Endothelial cell of umbilical vein (primary cell): ENCODE data around the gene RARA. TPM values are rescaled to one million over a fixed set of nuclear protein-coding genes. Genes with fewer than 3 reads are reported as not detected.

Source experiments
- BruUV-seq: library from RNA; stranded (reverse); fragments of 400-500 nt; replicated peaks from 2 replicates; lab custom pipeline; 2021; lab: Mats Ljungman, UMichigan
- CTCF ChIA-PET: fragments of 300-600, 350-600 bp; sonication (Branson Sonifier 250); formaldehyde crosslinking; loops from one replicate; lab custom pipeline; 2021; ENCODE audit warnings: antibody characterized with exemption, inconsistent platforms; lab: Charles Lee
- POLR2A ChIA-PET: fragments of 300-600, 350-600 bp; sonication (Branson Sonifier 250); formaldehyde crosslinking; loops from one replicate; lab custom pipeline; 2021; ENCODE audit warnings: antibody characterized with exemption, inconsistent platforms; lab: Charles Lee
- DNase-seq: peaks from one replicate; pipeline ENCODE4 v3.0.0-alpha.2; 2011; ENCODE audit warnings: low read depth, low spot score
- FAIRE-seq: peaks from 2 replicates; lab custom pipeline; 2011; peaks lifted over from hg19 to GRCh38; lab: Jason Lieb, UNC
- H2AFZ ChIP-seq: 2 replicates; pipeline ENCODE4 v1.6.0; 2012; ENCODE audit warnings: low read depth, low read length, control low read depth, inconsistent platforms
- H3K27ac ChIP-seq: 2 replicates; pipeline ENCODE4 v1.5.1; 2011; ENCODE audit warnings: low read depth, mild to moderate bottlenecking, control low read depth, low read length, moderate library complexity; ENCODE audit not compliant: insufficient read depth
- H3K27me3 ChIP-seq, 2 experiments: 2 replicates each; pipeline versions ENCODE4 v1.6.0 to v1.6.1; 2011; ENCODE audit warnings: low read length in 2 of 2, mixed read lengths in 1 of 2; ENCODE audit not compliant: control insufficient read depth in 2 of 2, insufficient read depth in 2 of 2
- H3K36me3 ChIP-seq, 2 experiments: 2 replicates in 1 of 2; 3 replicates in 1 of 2; pipeline ENCODE4 v1.5.1; 2011; ENCODE audit warnings: low read length in 2 of 2, mild to moderate bottlenecking in 1 of 2, moderate library complexity in 1 of 2; ENCODE audit not compliant: control insufficient read depth in 2 of 2, insufficient read depth in 2 of 2; ENCODE audit errors: extremely low read depth in 1 of 2
- H3K4me1 ChIP-seq: 3 replicates; pipeline ENCODE4 v1.5.1; 2011; ENCODE audit warnings: mild to moderate bottlenecking, low read length; ENCODE audit not compliant: control insufficient read depth, insufficient read depth; ENCODE audit errors: extremely low read depth
- H3K4me2 ChIP-seq: 2 replicates; pipeline ENCODE4 v1.6.1; 2011; ENCODE audit warnings: low read length, control low read depth, mixed read lengths; ENCODE audit not compliant: insufficient read depth
- H3K4me3 ChIP-seq, 3 experiments: fragments of 200-600 bp in 1 of 3; sonication (generic), shearing (Covaris generic) in 1 of 3; replicated peaks in 1 of 3; 2 replicates each; pipeline ENCODE4 v1.5.1; 2011 to 2016; ENCODE audit warnings: control low read depth in 3 of 3, low read length in 3 of 3, mild to moderate bottlenecking in 2 of 3, inconsistent platforms in 1 of 3, low read depth in 1 of 3, moderate library complexity in 1 of 3; ENCODE audit not compliant: insufficient read depth in 1 of 3
- H3K79me2 ChIP-seq: 2 replicates; pipeline ENCODE4 v1.6.0; 2012; ENCODE audit warnings: low read length, inconsistent platforms; ENCODE audit not compliant: control insufficient read depth, insufficient read depth
- H3K9ac ChIP-seq: replicated peaks from 2 replicates; pipeline ENCODE3; 2011; ENCODE audit warnings: low read length, control low read depth; ENCODE audit not compliant: insufficient read depth; ENCODE audit errors: extremely low read depth
- H3K9me1 ChIP-seq: replicated peaks from 3 replicates; pipeline ENCODE4 v1.6.0; 2011; ENCODE audit warnings: mild to moderate bottlenecking, low read length; ENCODE audit not compliant: control insufficient read depth, insufficient read depth; ENCODE audit errors: extremely low read depth
- H3K9me3 ChIP-seq: replicated peaks from 2 replicates; pipeline ENCODE4 v1.5.1; 2012; ENCODE audit warnings: low read length, inconsistent platforms; ENCODE audit not compliant: control insufficient read depth, insufficient read depth
- H4K20me1 ChIP-seq: replicated peaks from 2 replicates; pipeline ENCODE3; 2011; ENCODE audit warnings: mild to moderate bottlenecking, low read length; ENCODE audit not compliant: control insufficient read depth, insufficient read depth; ENCODE audit errors: extremely low read depth
- CTCF ChIP-seq, 2 donors: IDR thresholded peaks; 1 replicate in 1 of 2; 2 replicates in 1 of 2; pipeline ENCODE4 v1.5.1; 2011; ENCODE audit warnings: low read length in 2 of 2, mild to moderate bottlenecking in 2 of 2, moderate library complexity in 2 of 2, control low read depth in 1 of 2, inconsistent platforms in 1 of 2, low read depth in 1 of 2; ENCODE audit not compliant: insufficient read depth in 1 of 2; ENCODE audit errors: extremely low read depth in 1 of 2
- EZH2 ChIP-seq: IDR thresholded peaks from 2 replicates; pipeline ENCODE4 v1.6.1; 2012; ENCODE audit warnings: borderline replicate concordance, low read depth, mild to moderate bottlenecking, moderate library complexity, low read length, inconsistent platforms; ENCODE audit not compliant: severe bottlenecking
- FOS ChIP-seq: IDR thresholded peaks from 2 replicates; pipeline ENCODE4 v1.6.1; 2011; ENCODE audit warnings: mild to moderate bottlenecking, low read length, moderate library complexity, borderline replicate concordance; ENCODE audit not compliant: insufficient read depth
- GATA2 ChIP-seq: IDR thresholded peaks from 2 replicates; pipeline ENCODE4 v1.7.0; 2011; ENCODE audit warnings: low read depth, mild to moderate bottlenecking, moderate library complexity, mixed read lengths, low read length; ENCODE audit not compliant: insufficient read length, insufficient read depth
- JUN ChIP-seq: IDR thresholded peaks from 2 replicates; pipeline ENCODE4 v1.6.1; 2011; ENCODE audit warnings: borderline replicate concordance, low read depth; ENCODE audit not compliant: insufficient read length, insufficient read depth
- MAX ChIP-seq: IDR thresholded peaks from 2 replicates; pipeline ENCODE4 v1.6.1; 2011; ENCODE audit not compliant: insufficient read depth, insufficient read length
- MYC ChIP-seq: IDR thresholded peaks from one replicate; pipeline ENCODE4 v1.6.1; 2011; ENCODE audit warnings: mild to moderate bottlenecking, low read depth, low read length
- POLR2A ChIP-seq: IDR thresholded peaks from 2 replicates; pipeline ENCODE4 v1.6.1; 2012; ENCODE audit warnings: low read depth, mild to moderate bottlenecking, control low read depth, low read length
- POLR2AphosphoS5 ChIP-seq: IDR thresholded peaks from 2 replicates; pipeline ENCODE4 v1.6.1; 2012; ENCODE audit warnings: low read depth, mild to moderate bottlenecking, control low read depth, low read length, moderate library complexity; ENCODE audit not compliant: insufficient read depth
- dilution Hi-C: fragments of 300-500 bp; cut with MboI; formaldehyde crosslinking; loops from one replicate; pipeline ENCODE4 v1.15.0; 2019; ENCODE audit warnings: low sequenced_read_pairs; ENCODE audit not compliant: extremely low pct_ligation_motif_present
- intact Hi-C: fragments of 100-400 bp; cut with micrococcal nuclease; formaldehyde crosslinking; loops from one replicate; pipeline ENCODE4 v1.10.0; 2022
- polyA plus RNA-seq, 4 experiments: library from polyadenylated mRNA; depleted of rRNA in 3 of 4; stranded (reverse) in 3 of 4; unstranded in 1 of 4; fragments of >200 nt; gene quantifications; 2 replicates each; pipeline versions ENCODE4 v1.2.1 to v1.2.3, GENCODE V29; 2011 to 2012; ENCODE audit warnings: missing spikeins in 1 of 4
- total RNA-seq: library from RNA; stranded (reverse); gene quantifications from 2 replicates; pipeline ENCODE4 v1.2.3, GENCODE V29; 2021

The RARA gene
- total and polyA plus RNA-seq, 2 donors (not counting 3 experiments of a cell fraction or from before 2014, with no cell fraction given): 11.9 to 37.8 TPM

GRCh38 chr17:40310882-40311391, 2.0 kb downstream of the RARA start:
- CTCF ChIA-PET: interaction anchor here (0.5 to 15.6 kb wide), 11 partner anchors 8 to 577 kb away, joined by 3 to 530 read pairs (median 3); partner anchors contain the start of gene GJD3
- TF ChIP-seq GATA2: no peak
- TF ChIP-seq EZH2: no peak
- no peak for TF ChIP-seq POLR2AphosphoS5
- BruUV-seq: no TSS peak
- Histone ChIP-seq H3K27ac (no peak overlapping the region), H3K79me2 (no peaks in the 10 kb centered on the region), H3K4me2 (no peak overlapping the region), H3K27me3 (no peaks in the 10 kb centered on the region), H4K20me1 (no peaks in the 10 kb centered on the region), H3K9me1 (no peaks in the 10 kb centered on the region), H3K36me3 (no peaks in the 10 kb centered on the region), H3K9ac (no peak overlapping the region), H2AFZ (no peak overlapping the region), H3K9me3 (no peaks in the 10 kb centered on the region), H3K4me1 (peaks cover 57% of the 10 kb centered on the region), H3K4me3 (no peak overlapping the region)
- dilution Hi-C loops (no loop called here), intact Hi-C loops (no loop called here)
- DNase-seq: no peak
- no peak for FAIRE-seq
- POLR2A ChIA-PET: no interaction called here

GRCh38 chr17:40311575-40311974, 2.6 kb downstream of the RARA start:
- no peaks in the 10 kb centered on the region for H3K9me3 ChIP-seq
- no TSS peak for BruUV-seq
- no peaks in the 10 kb centered on the region for H3K79me2 ChIP-seq
- FAIRE-seq: peak; percentile 60
- H3K27me3 ChIP-seq: no peaks in the 10 kb centered on the region
- dilution Hi-C loops (no loop called here), intact Hi-C loops (no loop called here)
- no peaks in the 10 kb centered on the region for H3K9me1 ChIP-seq
- TF ChIP-seq JUN: no peak
- no peak for TF ChIP-seq GATA2
- no peak for TF ChIP-seq MYC
- TF ChIP-seq MAX: no peak
- TF ChIP-seq FOS: no peak
- no peak for TF ChIP-seq POLR2A
- no peak for TF ChIP-seq EZH2
- no peak for TF ChIP-seq POLR2AphosphoS5
- no peak for TF ChIP-seq CTCF (IDR thresholded peaks at IDR 0.05; ENCODE audit: extremely low read depth in 1 of 2, insufficient read depth in 1 of 2, low read depth in 1 of 2, low read length in 2 of 2)
- no peak overlapping the region for H3K27ac ChIP-seq
- ChIA-PET POLR2A (no interaction called here), CTCF (interaction anchor here (1.0 to 15.6 kb wide), 8 partner anchors 8 to 222 kb away, joined by 3 to 530 read pairs (median 4); partner anchors contain the start of gene GJD3)
- DNase-seq: no peak
- no peak overlapping the region for H3K9ac ChIP-seq
- H3K4me2 ChIP-seq: no peak overlapping the region
- peaks cover 63% of the 10 kb centered on the region for H3K4me1 ChIP-seq
- H2AFZ ChIP-seq: no peak overlapping the region
- H4K20me1 ChIP-seq: no peaks in the 10 kb centered on the region
- no peak overlapping the region for H3K4me3 ChIP-seq
- H3K36me3 ChIP-seq: no peaks in the 10 kb centered on the region
